ENCODE results near the gene TAF5L. TPM values are rescaled to one million over a fixed set of nuclear protein-coding genes. Genes with fewer than 3 reads are reported as not detected.
"Not testable (repeated sequence)": the region's sequence is repeated elsewhere in the genome, so short reads cannot be mapped to it uniquely, and the experiment has no call there.

The TAF5L gene
- total RNA-seq, 1 donor from 2014 or later, result 11.9 TPM

- no peak for DNase-seq (ENCODE audit: low read depth)
Measured at GRCh38 chr1:229642970-229643369, 17.0 kb upstream of the TAF5L start.

GRCh38 chr1:229642376-229642775 lies 16.5 kb upstream of the TAF5L start:
- DNase-seq (ENCODE audit: low read depth), result peak; percentile 17

GRCh38 chr1:229641306-229641705 lies 15.4 kb upstream of the TAF5L start:
- no peak for DNase-seq (ENCODE audit: low read depth)

- no peak for DNase-seq (ENCODE audit: low read depth)
Measured at GRCh38 chr1:229640455-229640854, 14.5 kb upstream of the TAF5L start.

- no peak for DNase-seq (ENCODE audit: low read depth)
Measured at GRCh38 chr1:229637746-229638145, 11.8 kb upstream of the TAF5L start.

GRCh38 chr1:229636042-229636441 lies 10.1 kb upstream of the TAF5L start:
- no peak for DNase-seq (ENCODE audit: low read depth)

- no peak for DNase-seq (ENCODE audit: low read depth)
Measured at GRCh38 chr1:229631966-229632365, 6.0 kb upstream of the TAF5L start.

- no peak for DNase-seq (ENCODE audit: low read depth)
Measured at GRCh38 chr1:229631148-229631547, 5.2 kb upstream of the TAF5L start.

- no peak for DNase-seq (ENCODE audit: low read depth)
Measured at GRCh38 chr1:229629261-229629660, 3.3 kb upstream of the TAF5L start.

- DNase-seq (ENCODE audit: low read depth), result no peak
Measured at GRCh38 chr1:229627003-229627402, 1.1 kb upstream of the TAF5L start.

GRCh38 chr1:229625071-229625914 lies 629 bp downstream of the TAF5L start:
- DNase-seq (ENCODE audit: low read depth), result peak; percentile 57

GRCh38 chr1:229624521-229625070 lies 1.3 kb downstream of the TAF5L start:
- no peak for DNase-seq (ENCODE audit: low read depth)

GRCh38 chr1:229623838-229624237 lies 2.1 kb downstream of the TAF5L start:
- no peak for DNase-seq (ENCODE audit: low read depth)

- no peak for DNase-seq (ENCODE audit: low read depth)
Measured at GRCh38 chr1:229623225-229623624, 2.7 kb downstream of the TAF5L start.

GRCh38 chr1:229622641-229623120 lies 3.2 kb downstream of the TAF5L start:
- not testable (repeated sequence) for DNase-seq (ENCODE audit: low read depth)

GRCh38 chr1:229621663-229622062 lies 4.3 kb downstream of the TAF5L start:
- DNase-seq (ENCODE audit: low read depth), result no peak

GRCh38 chr1:229620876-229621275 lies 5.0 kb downstream of the TAF5L start:
- DNase-seq (ENCODE audit: low read depth), result no peak

- no peak for DNase-seq (ENCODE audit: low read depth)
Measured at GRCh38 chr1:229619614-229620013, 6.3 kb downstream of the TAF5L start.

GRCh38 chr1:229619002-229619401 lies 6.9 kb downstream of the TAF5L start:
- DNase-seq (ENCODE audit: low read depth), result no peak

GRCh38 chr1:229617351-229618100 lies 8.4 kb downstream of the TAF5L start:
- no peak for DNase-seq (ENCODE audit: low read depth)

GRCh38 chr1:229614701-229615100 lies 11.2 kb downstream of the TAF5L start:
- DNase-seq (ENCODE audit: low read depth), result no peak

- no peak for DNase-seq (ENCODE audit: low read depth)
Measured at GRCh38 chr1:229613938-229614337, 12.0 kb downstream of the TAF5L start.
